ENCODE results near the gene DSG3. TPM values are rescaled to one million over a fixed set of nuclear protein-coding genes. Genes with fewer than 3 reads are reported as not detected.

DSG3 gene
- total RNA-seq, 1 experiment from 2014 or later, result 0.04 TPM

DNA sequence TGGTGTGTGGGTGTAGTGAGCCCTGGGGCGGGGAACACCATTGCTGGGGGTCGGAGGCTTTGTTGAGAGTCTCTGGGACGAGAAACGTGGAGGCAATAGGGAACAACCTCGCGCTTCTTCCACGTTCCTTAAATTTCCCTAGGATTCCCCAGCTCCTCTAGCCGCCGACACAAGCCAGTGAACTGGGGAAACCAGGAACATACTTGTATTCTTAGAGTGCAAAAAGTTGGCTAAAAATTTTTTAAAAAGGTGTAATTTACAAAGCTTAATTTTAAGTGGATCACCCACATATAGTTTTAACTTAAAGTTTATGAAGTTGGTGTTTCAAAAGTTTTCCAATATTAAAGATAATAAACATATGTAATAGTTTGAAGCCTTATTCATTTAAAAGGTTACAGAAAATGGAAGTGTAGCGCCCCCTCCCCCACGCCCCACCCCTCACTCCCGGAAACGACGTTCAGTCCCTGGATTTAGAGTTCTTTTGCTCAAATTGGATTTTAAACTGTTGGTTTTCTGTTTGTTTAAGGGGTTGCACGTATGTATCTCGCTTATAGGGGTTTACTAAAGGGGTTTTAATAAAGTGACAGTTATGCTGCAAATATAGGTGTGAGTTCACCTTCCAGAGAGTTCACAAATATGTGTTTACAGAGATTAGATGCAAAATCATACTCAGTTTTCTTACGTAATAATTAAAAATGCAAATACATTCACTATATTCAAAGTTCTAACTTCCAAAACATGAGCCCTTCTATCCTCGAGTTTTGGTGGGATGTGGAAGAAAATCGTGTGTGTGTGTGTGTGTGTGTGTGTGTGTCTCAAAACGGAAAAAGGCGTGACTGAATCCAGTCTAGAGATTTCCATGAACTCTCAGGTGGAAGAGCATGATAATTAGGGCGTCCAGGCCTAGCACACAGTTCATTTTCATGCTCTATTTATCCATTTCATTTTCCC, 51.3 kb downstream of the DSG3 start:
- Histone ChIP-seq H4K20me1 (ENCODE audit: control insufficient read depth, insufficient read depth, insufficient read length) (no peaks in the 10 kb centered on the region), H3K9me3 (ENCODE audit: control insufficient read depth, low read depth, low read length) (no peaks in the 10 kb centered on the region), H3K27ac (ENCODE audit: insufficient read length, low read depth, low read length) (peak overlapping the region; percentile 67), H2BK20ac (ENCODE audit: low read depth, low read length, poor library complexity, severe bottlenecking) (no peak overlapping the region), H3K23ac (ENCODE audit: insufficient read length, low read depth, low read length) (no peak overlapping the region), H4K8ac (replicated peaks; ENCODE audit: insufficient read length, low read depth, low read length) (no peak overlapping the region), H3K4me2 (ENCODE audit: insufficient read depth, insufficient read length, low read length) (peak overlapping the region; percentile 71), H2AFZ (ENCODE audit: low read length) (peak overlapping the region; percentile 44), H3K4me1 (ENCODE audit: insufficient read depth, low read length) (peaks cover 3% of the 10 kb centered on the region; the same call in 1 of the 2 replicates), H3K27me3 (ENCODE audit: insufficient read depth, low read length) (no peaks in the 10 kb centered on the region), H2BK120ac (ENCODE audit: low read depth, low read length, poor library complexity, severe bottlenecking) (peak overlapping the region; percentile 97), H2BK12ac (ENCODE audit: insufficient read length, low read depth, low read length) (peak overlapping the region; percentile 18), H3T11ph (ENCODE audit: low read length) (no peak overlapping the region), H3K14ac (ENCODE audit: insufficient read depth, low read length) (peak overlapping the region; percentile 99; the same call in 1 of the 2 replicates), H3K23me2 (ENCODE audit: insufficient read length, low read depth, low read length, poor library complexity, severe bottlenecking) (peaks cover 4% of the 10 kb centered on the region), H3K79me2 (ENCODE audit: insufficient read depth, low read length) (peaks cover 27% of the 10 kb centered on the region; the same call in 1 of the 2 replicates), H2BK15ac (ENCODE audit: low read depth, low read length) (no peak overlapping the region), H3K56ac (ENCODE audit: insufficient read length, low read depth, low read length) (no peak overlapping the region), H3K4ac (ENCODE audit: low read depth, low read length) (peak overlapping the region; percentile 89; the same call in 1 of the 2 replicates), H4K91ac (ENCODE audit: insufficient read length, low read depth, low read length) (peak overlapping the region; percentile 88), H2AK5ac (ENCODE audit: insufficient read length, low read length) (no peak overlapping the region), H3K9ac (ENCODE audit: extremely low read depth, insufficient read length, low read length) (peak overlapping the region; percentile 91), H3K79me1 (ENCODE audit: insufficient read depth, low read depth, low read length, poor library complexity, severe bottlenecking) (peaks cover 4% of the 10 kb centered on the region), H4K5ac (ENCODE audit: insufficient read length, low read depth, low read length) (peak overlapping the region; percentile 20), H2BK5ac (ENCODE audit: insufficient read length, low read length) (peak overlapping the region; percentile 74), H3K18ac (ENCODE audit: insufficient read length, low read depth, low read length) (peak overlapping the region; percentile 99)
- peaks cover 3% of the 10 kb centered on the region for H3K27me3 Mint-ChIP-seq (ENCODE audit: low read depth)
- DNase-seq, result no peak
- H3K36me3 Mint-ChIP-seq (ENCODE audit: insufficient read depth in 1 of 3, low read depth in 3 of 3), result peaks cover 0 to 2% (median 0%) of the 10 kb centered on the region in 3 experiments; a peak in 4 of 7 replicates
- H3K27ac Mint-ChIP-seq, result peak overlapping the region; percentile 95 to 99 (median 98)
- peaks cover 27 to 30% of the 10 kb centered on the region in 2 experiments for H3K4me1 Mint-ChIP-seq
- TF ChIP-seq, protein P1, sequence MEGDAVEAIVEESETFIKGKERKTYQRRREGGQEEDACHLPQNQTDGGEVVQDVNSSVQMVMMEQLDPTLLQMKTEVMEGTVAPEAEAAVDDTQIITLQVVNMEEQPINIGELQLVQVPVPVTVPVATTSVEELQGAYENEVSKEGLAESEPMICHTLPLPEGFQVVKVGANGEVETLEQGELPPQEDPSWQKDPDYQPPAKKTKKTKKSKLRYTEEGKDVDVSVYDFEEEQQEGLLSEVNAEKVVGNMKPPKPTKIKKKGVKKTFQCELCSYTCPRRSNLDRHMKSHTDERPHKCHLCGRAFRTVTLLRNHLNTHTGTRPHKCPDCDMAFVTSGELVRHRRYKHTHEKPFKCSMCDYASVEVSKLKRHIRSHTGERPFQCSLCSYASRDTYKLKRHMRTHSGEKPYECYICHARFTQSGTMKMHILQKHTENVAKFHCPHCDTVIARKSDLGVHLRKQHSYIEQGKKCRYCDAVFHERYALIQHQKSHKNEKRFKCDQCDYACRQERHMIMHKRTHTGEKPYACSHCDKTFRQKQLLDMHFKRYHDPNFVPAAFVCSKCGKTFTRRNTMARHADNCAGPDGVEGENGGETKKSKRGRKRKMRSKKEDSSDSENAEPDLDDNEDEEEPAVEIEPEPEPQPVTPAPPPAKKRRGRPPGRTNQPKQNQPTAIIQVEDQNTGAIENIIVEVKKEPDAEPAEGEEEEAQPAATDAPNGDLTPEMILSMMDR (conservative IDR thresholded peaks at IDR 0.05), result no peak
- no CpG with 5 or more reads among the region's 22 CpGs for WGBS (ENCODE audit: extremely low coverage, insufficient read length, low lambda C conversion rate)
- peaks cover 0 to 2% of the 10 kb centered on the region in 2 experiments; a peak in 1 of 5 replicates for H3K9me3 Mint-ChIP-seq
- H3K4me3 Mint-ChIP-seq, result peak overlapping the region; percentile 96 to 97
